GM20431 (cell line): ENCODE data around the gene EGFLAM.

Experiments
- in situ Hi-C: fragments of 300-500 bp; cut with MseI, MboI; formaldehyde crosslinking; loops from one replicate; pipeline ENCODE4 v1.15.0; 2020; ENCODE audit warnings: low sequenced_read_pairs; ENCODE audit not compliant: unreplicated experiment

Gene EGFLAM

GRCh38 chr5:38263983-38264382 lies 5.6 kb downstream of the EGFLAM start:
- in situ Hi-C loops, result no loop called here

- in situ Hi-C loops, result no loop called here
These were observed 7.3 kb downstream of the EGFLAM start for GRCh38 chr5:38265546-38266179.

GRCh38 chr5:38267372-38267771 lies 9.0 kb downstream of the EGFLAM start:
- in situ Hi-C loops, result no loop called here

- in situ Hi-C loops, result no loop called here
These were observed 15.3 kb downstream of the EGFLAM start for GRCh38 chr5:38273626-38274025.

- in situ Hi-C loops, result no loop called here
These were observed 16.0 kb downstream of the EGFLAM start for GRCh38 chr5:38274370-38274769.

- in situ Hi-C loops, result no loop called here
These were observed 26.0 kb downstream of the EGFLAM start for GRCh38 chr5:38284384-38284783.

- in situ Hi-C loops, result no loop called here
These were observed 26.9 kb downstream of the EGFLAM start for GRCh38 chr5:38285226-38285625.

GRCh38 chr5:38286002-38286401 lies 27.6 kb downstream of the EGFLAM start:
- in situ Hi-C loops, result no loop called here

- in situ Hi-C loops, result no loop called here
These were observed 28.8 kb downstream of the EGFLAM start for GRCh38 chr5:38287124-38287523.

GRCh38 chr5:38289457-38289856 lies 31.1 kb downstream of the EGFLAM start:
- in situ Hi-C loops, result no loop called here

- in situ Hi-C loops, result no loop called here
These were observed 31.8 kb downstream of the EGFLAM start for GRCh38 chr5:38290028-38290653.

- in situ Hi-C loops, result no loop called here
These were observed 33.0 kb downstream of the EGFLAM start for GRCh38 chr5:38291355-38291754.

- in situ Hi-C loops, result no loop called here
These were observed 33.9 kb downstream of the EGFLAM start for GRCh38 chr5:38292228-38292627.

GRCh38 chr5:38295751-38296150 lies 37.4 kb downstream of the EGFLAM start:
- in situ Hi-C loops, result no loop called here

- in situ Hi-C loops, result no loop called here
These were observed 39.7 kb downstream of the EGFLAM start for GRCh38 chr5:38297830-38298608.

GRCh38 chr5:38299585-38299984 lies 41.2 kb downstream of the EGFLAM start:
- in situ Hi-C loops, result no loop called here

GRCh38 chr5:38305148-38305547 lies 46.8 kb downstream of the EGFLAM start:
- in situ Hi-C loops, result no loop called here

- in situ Hi-C loops, result no loop called here
These were observed 49.5 kb downstream of the EGFLAM start for GRCh38 chr5:38307845-38308244.

GRCh38 chr5:38316544-38317224 lies 58.3 kb downstream of the EGFLAM start:
- in situ Hi-C loops, result no loop called here

- in situ Hi-C loops, result no loop called here
These were observed 59.5 kb downstream of the EGFLAM start for GRCh38 chr5:38317868-38318267.

- in situ Hi-C loops, result no loop called here
These were observed 61.1 kb downstream of the EGFLAM start for GRCh38 chr5:38319491-38319890.
